ENCODE data around the gene MAD1L1.

MAD1L1 gene

DNA sequence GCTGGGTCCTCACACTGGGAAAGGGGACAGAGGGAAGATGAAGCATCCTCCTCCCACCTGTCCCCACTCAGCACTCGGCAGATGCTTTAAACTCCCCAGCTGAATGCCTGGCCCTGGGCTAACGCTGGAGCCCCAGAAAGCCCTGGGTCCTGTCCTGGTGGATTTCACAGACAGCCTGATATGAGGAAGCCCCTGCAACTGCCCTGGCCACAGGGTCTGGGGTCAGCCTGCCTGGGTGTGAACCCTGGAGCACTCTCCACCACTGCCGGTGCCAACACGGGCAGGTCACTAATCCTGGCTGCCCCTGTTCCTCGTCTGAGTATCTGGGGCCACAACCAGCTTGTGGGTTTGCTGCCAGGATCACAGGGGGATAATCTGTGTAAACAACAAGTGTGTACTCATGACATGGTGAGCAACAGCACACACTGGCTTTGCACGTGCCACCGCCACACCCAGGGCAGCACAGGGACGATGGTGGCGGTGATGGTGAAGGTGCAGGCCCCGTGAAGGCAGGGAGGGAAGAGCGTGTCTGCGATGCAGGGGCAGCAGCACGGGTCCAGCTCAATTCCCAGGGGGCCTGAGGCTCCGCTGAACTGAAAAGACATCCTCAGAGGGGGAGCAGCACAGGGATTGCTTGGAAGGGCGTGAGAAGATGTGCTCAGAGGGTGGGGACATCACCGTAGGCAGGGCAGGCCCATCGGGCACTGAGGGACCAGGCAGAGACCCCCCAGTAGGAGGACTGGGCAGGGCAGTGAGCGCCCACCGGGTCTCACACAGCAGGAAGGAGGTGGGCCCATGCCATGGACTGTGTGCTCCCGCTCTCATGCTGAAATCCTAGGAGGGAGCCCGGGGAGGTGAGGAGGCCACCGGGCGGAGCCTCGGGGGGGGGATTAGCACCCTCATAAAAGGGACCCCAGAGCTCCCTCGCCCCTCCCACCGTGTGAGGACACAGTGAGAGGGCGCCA is 238.7 kb downstream of the MAD1L1 start:
- FAIRE-seq = no peak

GRCh38 chr7:1993031-1993695 is 239.6 kb downstream of the MAD1L1 start:
- FAIRE-seq = no peak

DNA sequence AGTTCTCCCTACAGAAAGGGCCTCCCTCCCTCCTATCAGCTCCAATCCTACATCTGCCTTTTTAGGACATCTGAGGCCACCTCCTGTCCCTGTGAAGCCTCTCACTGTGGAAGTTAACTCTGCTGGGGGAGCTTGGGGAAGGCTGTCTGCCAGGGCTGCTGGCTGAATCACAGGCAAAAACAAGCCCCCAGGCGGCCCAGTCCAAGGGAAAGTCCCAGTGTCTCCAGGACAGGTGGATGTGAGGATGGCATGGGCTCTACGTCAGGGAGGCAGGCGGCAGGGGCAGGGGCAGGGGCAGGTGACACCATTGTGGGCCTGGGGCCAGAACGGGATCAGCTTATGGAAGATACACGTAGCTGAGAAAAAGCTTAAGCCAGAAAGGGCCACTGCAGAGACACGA is 240.2 kb downstream of the MAD1L1 start:
- FAIRE-seq = no peak

- FAIRE-seq = no peak
These were observed 242.6 kb downstream of the MAD1L1 start for GRCh38 chr7:1990001-1990670.

DNA sequence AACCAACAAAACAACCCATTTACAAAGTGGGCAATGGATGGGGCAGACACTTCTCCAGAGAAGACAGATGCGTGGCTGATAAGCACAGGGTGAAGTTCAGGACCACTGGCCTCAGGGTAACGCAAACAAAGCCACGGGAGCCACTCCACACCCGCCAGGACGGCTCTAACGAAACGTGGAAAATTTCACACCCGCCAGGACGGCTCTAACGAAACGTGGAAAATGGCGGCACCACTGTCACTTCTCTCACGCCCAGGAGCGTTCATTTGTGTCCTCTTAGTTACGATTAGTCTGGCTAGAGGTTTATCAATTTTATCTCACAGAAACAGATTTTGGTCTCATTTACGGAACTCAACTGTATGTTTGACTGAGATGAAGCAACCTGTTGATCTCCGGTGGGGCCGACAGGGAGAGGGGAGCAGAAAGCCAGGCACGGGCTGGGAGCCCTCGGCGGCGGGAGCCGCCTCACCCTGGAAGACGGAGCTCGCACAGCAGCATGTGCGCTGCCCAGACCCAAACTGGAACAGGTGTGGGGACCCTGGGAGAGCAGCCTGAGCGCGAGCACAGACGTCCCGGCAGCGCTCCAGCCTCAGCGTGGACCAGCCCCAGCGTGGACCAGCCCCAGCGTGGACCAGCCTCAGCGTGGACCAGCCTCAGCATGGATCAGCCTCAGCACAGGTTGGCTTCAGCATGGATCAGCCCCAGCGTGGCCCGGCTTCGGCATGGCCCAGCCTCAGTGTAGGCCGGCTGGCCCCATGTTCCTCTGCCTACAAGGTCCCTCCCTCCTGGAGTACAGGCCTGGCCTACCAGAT is 243.5 kb downstream of the MAD1L1 start:
- no peak for FAIRE-seq

DNA sequence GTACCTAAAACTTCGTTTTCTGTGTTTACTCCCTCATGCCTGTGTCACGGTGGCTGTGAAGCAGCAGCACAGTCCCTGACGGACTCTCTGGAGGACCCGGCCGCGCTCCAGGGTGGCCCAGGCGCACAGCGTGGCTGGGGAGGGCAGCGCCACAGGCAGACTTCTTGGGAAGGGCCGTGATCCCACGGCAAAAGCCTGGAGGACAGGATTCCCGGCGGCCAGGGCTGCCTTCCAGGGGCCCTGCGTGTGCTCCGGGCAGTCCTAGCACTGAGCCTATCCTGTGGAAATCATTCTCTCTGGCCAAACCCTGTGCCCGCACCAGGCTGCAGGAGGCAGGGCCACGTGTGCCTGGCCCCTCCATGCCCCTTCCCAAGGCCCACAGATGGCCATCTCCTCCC is 244.2 kb downstream of the MAD1L1 start:
- no peak for FAIRE-seq

GRCh38 chr7:1987591-1988532 is 244.9 kb downstream of the MAD1L1 start:
- FAIRE-seq = no peak

DNA sequence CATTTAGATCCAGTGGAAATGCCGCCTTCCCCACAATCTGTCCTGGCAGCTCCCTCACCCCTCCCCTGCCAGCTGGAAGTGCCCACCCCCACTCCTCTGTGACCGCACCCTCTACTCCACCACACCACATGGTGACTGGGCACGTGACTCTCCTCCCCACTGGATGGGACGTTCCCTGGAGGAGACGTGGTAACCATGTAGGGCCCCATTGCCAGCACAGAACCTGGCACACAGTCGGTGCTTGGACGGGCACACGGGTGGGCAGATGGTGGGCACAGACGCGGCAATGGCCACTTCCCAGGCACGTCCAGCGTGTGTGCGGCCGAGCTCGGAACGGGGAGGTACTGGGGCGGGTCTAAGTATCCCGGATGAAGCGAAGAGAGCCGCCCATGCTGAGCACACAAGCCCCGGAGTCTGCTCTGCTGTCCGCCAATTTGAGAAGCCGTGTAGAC is 245.6 kb downstream of the MAD1L1 start:
- no peak for FAIRE-seq

- no peak for FAIRE-seq
These were observed 246.2 kb downstream of the MAD1L1 start for GRCh38 chr7:1986366-1987083.

GRCh38 chr7:1985936-1986335 is 246.8 kb downstream of the MAD1L1 start:
- FAIRE-seq = no peak

- no peak for FAIRE-seq
These were observed 247.7 kb downstream of the MAD1L1 start for GRCh38 chr7:1985042-1985441.

DNA sequence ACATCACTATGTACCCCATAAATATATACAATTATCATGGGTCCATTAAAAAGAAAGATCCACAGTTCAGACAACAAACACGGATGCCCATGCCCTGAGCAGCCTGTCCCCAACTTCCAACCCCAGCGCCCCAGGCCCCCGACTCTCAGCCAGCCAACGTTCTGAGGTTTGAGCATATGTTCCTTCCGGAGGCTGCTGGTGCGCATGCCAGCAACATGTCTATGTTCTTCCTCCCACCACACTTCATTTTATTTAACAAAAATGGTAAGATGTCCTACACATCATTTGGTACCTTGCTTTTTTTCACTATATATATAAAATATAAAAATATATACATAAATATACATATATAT is 250.9 kb downstream of the MAD1L1 start:
- no peak for FAIRE-seq

GRCh38 chr7:1981201-1981877 is 251.4 kb downstream of the MAD1L1 start:
- FAIRE-seq = no peak

- no peak for FAIRE-seq
These were observed 252.9 kb downstream of the MAD1L1 start for GRCh38 chr7:1979591-1980560.

GRCh38 chr7:1978656-1979590 is 253.8 kb downstream of the MAD1L1 start:
- no peak for FAIRE-seq

DNA sequence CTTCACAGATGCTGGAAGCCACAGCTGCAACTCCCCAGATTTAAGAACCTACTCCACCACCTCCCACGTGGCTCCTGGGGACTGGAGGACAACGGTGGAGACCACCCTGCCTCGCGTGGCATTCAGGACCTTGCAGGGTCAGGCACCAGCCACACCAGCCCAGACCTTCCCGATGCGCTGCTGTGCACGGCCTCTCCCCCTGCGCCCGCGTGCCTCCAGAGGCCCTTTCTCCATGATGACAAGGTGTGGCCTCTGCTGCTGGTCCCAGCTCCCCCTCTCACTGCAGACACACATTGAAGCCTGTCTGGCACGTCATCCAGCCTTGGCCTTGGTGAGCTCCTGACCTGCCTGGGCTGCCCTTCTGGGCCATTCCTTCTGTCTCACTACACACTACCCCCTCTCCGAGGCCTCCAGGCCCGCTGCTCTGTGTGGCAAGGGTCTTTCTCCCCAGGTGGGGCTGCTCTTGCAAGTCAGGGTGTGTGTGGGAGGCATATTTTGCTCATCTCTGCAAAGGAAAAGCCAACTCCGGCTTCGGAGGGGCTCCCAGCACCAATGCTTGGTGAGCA is 254.8 kb downstream of the MAD1L1 start:
- no peak for FAIRE-seq

Data from TTC549 (cell line).